Measurements from ENCODE around the gene SLC45A3. TPM values are rescaled to one million over a fixed set of nuclear protein-coding genes. Genes with fewer than 3 reads are reported as not detected.

SLC45A3 gene
- total RNA-seq, 4 donors from 2014 or later, result 0.66 to 3.2 (median 1.3) TPM; not detected in 1

- TF ChIP-seq CTCF (IDR thresholded peaks at IDR 0.05; ENCODE audit: low read depth), result no peak
Measured at GRCh38 chr1:205623646-205624045, 56.7 kb downstream of the SLC45A3 start.

GRCh38 chr1:205620269-205620668 is 60.0 kb downstream of the SLC45A3 start:
- no peak for TF ChIP-seq CTCF (IDR thresholded peaks at IDR 0.05; ENCODE audit: low read depth)

- no peak for TF ChIP-seq CTCF (IDR thresholded peaks at IDR 0.05; ENCODE audit: low read depth)
Measured at GRCh38 chr1:205619376-205619775, 60.9 kb downstream of the SLC45A3 start.

GRCh38 chr1:205616563-205617293 is 63.6 kb downstream of the SLC45A3 start:
- no peak for TF ChIP-seq CTCF (IDR thresholded peaks at IDR 0.05; ENCODE audit: low read depth)

- TF ChIP-seq CTCF (IDR thresholded peaks at IDR 0.05; ENCODE audit: low read depth), result no peak
Measured at GRCh38 chr1:205615789-205616188, 64.5 kb downstream of the SLC45A3 start.

- TF ChIP-seq CTCF (IDR thresholded peaks at IDR 0.05; ENCODE audit: low read depth), result no peak
Measured at GRCh38 chr1:205613854-205614412, 66.4 kb downstream of the SLC45A3 start.

GRCh38 chr1:205612556-205612955 is 67.8 kb downstream of the SLC45A3 start:
- no peak for TF ChIP-seq CTCF (IDR thresholded peaks at IDR 0.05; ENCODE audit: low read depth)

Measured in subcutaneous adipose tissue (tissue), 4 donors.